G401.6 (cell line): ENCODE measurements around the gene CYTH3.

Source experiments
- FAIRE-seq: peaks from 2 replicates; lab custom pipeline; 2012; peaks lifted over from hg19 to GRCh38; lab: Jason Lieb, UNC

The CYTH3 gene

DNA sequence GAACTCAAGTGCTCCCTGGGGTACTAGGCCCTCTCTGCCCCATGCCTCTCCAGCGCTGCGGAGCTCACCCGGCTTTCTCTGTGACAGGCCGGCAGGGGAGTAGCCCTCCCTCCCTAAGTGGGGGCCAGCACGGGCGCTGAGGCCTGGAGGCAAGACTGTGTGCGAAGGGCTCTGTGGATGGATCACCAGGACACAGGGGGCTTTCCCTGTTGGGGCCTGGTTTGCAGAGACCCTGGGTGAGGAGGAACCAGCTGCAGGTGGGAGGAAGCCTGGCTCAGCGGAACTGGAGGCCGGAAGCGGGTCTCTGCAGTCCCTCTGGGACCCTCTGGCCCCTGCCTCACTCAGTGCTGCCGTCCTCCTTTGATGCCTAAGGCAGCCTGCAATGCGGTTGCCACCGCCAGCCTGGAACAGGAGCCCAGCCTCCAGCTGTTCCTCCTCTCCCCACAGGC, 106.0 kb downstream of the CYTH3 start:
- no peak for FAIRE-seq

- no peak for FAIRE-seq
Observed at GRCh38 chr7:6165521-6166320, 106.7 kb downstream of the CYTH3 start.

DNA sequence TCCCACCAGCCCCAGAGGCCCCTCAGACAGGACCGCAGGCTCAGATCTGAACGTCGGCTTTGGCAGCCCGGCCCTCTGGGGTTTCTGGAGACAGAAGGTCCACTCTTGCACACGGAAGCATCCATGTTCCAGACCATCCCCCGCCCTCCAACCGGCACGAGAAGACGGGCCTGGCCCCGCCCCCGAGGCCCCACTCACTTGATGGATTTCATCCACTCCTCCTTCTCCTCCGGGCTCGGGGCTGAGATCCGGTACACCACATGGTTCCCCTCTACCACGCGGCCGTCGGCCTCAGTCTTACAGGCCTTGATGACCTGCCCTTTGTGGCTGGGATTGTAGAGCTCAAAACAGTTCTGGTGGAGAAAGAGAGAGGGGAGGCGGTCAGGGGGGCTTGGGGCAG, 107.3 kb downstream of the CYTH3 start:
- FAIRE-seq: no peak

DNA sequence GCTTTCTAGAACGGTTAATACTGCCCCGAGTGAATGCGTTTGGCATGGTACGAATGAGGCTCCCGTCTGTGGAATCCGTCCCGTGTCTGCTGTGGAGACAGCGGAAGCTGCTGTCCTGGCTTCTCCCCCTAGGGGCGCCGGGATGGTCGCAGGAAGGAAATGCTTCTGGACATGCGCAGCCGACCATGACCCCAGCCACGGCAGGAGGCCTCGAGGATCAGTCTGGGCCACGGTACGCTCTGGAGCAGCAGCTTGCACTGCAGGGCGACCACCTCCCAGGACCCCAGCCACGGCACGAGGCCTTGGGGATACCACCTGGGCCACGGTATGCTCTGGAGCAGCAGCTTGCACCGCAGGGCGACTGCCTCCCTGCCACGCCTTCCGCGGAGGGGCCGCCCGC, 107.9 kb downstream of the CYTH3 start:
- FAIRE-seq: no peak

GRCh38 chr7:6164010-6164409, 108.4 kb downstream of the CYTH3 start:
- FAIRE-seq: no peak

DNA sequence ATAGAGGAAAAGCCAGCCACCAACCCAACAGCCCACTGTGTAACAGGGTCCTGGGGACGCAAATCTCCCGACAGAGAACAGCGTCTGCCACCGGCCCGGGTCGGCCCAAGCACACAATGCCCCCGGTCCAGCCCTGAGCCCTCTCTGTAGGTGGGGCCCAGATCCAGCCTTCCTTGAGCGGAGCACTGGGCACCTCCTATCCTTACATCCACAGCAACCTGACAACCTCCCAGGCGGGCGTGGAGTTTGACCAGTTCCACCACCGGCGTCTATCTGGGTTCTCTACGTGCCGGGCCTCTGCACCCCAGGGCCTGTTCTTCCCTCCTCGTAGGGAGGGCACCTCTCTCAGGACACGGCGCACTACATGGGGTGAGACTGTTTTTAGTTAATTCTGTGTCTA, 109.0 kb downstream of the CYTH3 start:
- no peak for FAIRE-seq

- FAIRE-seq: no peak
Observed at GRCh38 chr7:6162650-6163366, 109.6 kb downstream of the CYTH3 start.

DNA sequence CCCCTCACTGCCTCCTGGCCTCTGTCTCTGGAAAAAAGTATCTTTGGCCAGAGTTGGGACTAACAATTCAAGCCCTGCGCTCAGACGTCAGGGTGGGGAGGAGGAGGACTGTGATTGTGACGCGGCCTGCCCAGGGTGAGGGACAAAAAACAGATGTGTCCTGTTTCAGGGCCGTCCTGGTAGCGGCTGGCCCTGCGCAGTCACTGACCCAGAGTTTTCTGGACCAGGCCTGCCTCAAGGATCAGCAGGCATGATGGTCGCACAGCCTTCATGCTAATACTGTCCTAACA, 110.1 kb downstream of the CYTH3 start:
- FAIRE-seq: no peak

- peak; percentile 19 for FAIRE-seq
Observed at GRCh38 chr7:6161463-6162330, 110.7 kb downstream of the CYTH3 start.

- FAIRE-seq: no peak
Observed at GRCh38 chr7:6160191-6160623, 112.2 kb downstream of the CYTH3 start.

DNA sequence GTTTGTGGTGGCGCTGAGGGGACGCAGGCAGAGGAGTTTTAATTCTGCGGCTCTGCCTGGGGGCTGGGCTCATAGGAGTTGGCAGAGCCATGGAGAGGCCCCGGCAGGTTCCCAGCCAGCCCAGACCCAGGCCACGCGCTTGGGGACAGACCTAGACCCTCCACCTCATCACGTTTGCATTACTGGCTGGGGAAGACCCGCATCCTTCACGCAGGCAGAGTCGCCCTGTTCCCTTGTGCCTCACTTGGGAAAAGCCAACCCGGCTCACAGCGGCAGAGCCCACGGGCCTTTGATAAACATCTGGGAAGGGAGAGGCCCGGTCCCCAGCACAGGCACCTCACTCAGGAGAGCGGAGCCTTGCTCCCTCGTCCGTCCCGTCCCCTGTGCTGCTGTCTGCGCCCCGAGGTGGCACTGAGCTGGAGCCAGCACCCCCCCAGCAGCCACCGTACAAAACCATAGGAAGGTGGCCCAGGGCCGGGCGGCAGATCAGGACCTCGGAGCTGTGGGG, 112.8 kb downstream of the CYTH3 start:
- no peak for FAIRE-seq

DNA sequence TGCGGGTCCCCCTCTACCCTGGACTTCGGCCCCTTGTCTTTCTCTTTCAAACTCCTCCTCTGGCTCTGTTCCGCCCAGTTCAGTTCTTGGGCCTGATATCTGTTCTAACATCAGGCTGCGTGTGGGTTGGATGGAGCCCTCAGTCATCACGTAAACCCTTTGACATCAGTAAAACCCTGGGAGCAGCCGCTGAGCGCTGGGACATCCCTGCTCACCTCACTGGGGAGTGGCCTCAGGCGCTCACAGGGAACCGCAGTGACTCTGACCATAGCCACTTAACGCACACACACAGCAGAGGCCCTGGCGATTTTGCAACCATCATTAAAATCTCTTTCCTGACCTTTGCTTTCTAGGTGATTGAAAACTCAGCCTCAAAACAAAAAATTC, 113.3 kb downstream of the CYTH3 start:
- FAIRE-seq: no peak

- FAIRE-seq: no peak
Observed at GRCh38 chr7:6158424-6159096, 113.9 kb downstream of the CYTH3 start.

DNA sequence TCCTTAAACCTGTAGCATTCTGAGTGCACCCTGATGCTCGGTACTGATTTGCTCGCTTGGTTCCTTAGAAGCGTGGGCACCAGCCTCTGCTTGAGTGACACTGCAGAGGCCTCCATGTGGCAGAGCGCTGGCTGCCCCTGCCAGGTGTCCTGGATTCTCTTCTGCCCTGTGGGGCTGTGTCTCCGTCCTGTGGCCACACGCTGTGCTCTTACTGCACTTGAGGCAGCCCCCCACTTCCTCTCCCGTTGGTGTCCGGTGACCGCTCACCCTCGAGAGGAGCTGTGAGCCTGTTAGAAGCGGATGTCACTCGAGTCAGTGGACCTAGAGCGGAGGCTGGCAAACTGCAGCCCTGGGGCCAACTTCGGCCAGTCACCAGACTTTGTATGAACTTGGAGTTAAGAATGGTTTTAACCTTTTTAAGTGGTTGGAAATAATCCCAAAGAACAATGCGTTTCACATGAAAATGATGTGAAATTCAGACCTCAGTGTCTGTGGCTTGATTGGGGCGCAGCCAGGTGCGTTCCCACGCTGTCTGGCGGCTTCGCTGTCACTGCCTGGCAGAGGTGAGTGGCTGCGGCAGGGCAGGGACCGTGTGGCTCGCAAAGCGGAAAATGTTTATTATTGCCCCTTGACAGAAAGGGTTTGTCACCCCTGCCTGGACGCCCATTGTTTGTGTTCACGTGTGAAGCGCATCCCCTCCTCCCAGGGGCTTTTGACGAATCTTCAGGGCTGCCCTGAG, 114.6 kb downstream of the CYTH3 start:
- no peak for FAIRE-seq

GRCh38 chr7:6156734-6157133, 115.7 kb downstream of the CYTH3 start:
- no peak for FAIRE-seq

GRCh38 chr7:6155596-6155995, 116.8 kb downstream of the CYTH3 start:
- FAIRE-seq: no peak

- no peak for FAIRE-seq
Observed at GRCh38 chr7:6154542-6155404, 117.7 kb downstream of the CYTH3 start.

DNA sequence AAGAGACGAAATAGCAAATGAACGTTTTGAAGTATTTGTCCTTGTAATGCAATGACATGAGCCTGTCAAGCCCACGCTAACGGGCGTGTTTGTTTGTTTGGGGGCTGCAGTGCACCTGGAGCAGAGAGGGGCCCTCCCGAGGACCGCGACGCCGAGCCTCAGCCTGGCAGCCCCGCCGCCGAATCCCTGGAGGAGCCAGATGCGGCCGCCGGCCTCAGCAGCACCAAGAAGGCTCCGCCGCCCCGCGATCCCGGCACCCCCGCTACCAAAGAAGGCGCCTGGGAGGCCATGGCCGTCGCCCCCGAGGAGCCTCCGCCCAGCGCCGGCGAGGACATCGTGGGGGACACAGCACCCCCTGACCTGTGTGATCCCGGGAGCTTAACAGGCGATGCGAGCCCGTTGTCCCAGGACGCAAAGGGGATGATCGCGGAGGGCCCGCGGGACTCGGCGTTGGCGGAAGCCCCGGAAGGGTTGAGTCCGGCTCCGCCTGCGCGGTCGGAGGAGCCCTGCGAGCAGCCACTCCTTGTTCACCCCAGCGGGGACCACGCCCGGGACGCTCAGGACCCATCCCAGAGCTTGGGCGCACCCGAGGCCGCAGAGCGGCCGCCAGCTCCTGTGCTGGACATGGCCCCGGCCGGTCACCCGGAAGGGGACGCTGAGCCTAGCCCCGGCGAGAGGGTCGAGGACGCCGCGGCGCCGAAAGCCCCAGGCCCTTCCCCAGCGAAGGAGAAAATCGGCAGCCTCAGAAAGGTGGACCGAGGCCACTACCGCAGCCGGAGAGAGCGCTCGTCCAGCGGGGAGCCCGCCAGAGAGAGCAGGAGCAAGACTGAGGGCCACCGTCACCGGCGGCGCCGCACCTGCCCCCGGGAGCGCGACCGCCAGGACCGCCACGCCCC, 118.5 kb downstream of the CYTH3 start:
- no peak for FAIRE-seq

DNA sequence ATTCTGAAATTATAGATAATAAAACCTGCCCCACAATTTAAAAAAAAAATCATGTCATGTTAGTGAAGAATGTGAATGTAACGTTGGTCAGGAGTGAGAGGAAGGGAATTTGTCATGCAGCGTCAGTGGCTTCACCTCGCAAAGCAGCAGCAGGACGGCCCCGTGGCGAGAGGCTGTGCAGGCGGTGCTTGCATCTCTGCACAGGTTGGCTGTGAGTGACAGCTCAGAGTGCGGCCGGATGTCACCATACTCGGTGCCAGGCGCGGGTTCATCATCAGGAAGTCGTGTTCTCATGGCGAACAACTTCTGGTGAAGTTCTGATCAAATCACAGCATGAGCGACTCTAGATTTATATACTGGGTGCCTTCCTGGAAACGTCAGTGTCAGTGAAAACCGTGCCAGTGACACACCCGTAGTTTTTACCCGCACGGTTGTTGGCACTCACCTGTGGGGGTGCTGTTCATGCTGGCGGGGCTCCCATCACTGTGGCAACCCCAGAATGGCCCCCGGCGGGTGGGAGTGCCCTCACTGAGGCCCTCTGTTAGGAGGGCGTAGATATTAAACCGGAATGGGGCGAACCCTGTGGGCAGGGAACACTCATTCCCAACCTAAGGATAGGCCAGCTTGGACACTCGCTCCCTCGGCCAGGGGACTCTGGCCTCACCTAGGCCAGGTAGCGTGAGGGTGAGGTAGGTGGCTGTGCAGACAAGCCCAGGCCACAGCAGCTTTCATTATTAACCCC, 120.3 kb downstream of the CYTH3 start:
- FAIRE-seq: no peak
